GM18909 (cell line): Measurements from ENCODE around the gene BPTF.
"Not testable (repeated sequence)": the region's sequence is repeated elsewhere in the genome, so short reads cannot be mapped to it uniquely, and the experiment has no call there.

Experiments
- ATAC-seq: cut with Tn5 transposase; IDR thresholded peaks from one replicate; pipeline ENCODE4 v1.9.1; 2021; ENCODE audit warnings: mild to moderate bottlenecking; ENCODE audit not compliant: unreplicated experiment, poor library complexity

Gene BPTF

GRCh38 chr17:67996301-67997171, 171.2 kb downstream of the BPTF start, which contains the start of gene C17orf58:
Gene C17orf58, minus strand, starts transcription at chr17:67996469. Its CDS starts 271 bp downstream, at chr17:67996198.
- ATAC-seq, result not testable (repeated sequence)

DNA sequence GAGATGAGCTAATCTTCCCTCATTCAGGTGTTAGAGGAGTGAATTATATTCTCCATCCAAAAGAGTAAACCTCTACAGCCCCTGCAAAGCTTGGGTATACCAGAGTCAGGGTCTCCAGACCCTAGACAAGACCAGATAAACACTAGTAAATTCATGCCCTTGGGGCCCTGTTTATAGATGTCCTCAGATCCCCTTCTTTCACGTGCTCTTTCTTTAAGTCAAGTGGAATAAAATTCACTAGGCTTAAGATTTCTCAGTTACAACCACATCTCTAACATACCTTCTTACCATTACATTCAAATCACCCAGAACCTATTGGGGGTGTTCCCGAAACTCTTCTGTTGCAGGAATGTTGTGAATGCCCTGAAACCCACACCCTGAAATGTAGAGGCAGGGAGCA, 173.2 kb downstream of the BPTF start:
- ATAC-seq, result no peak

DNA sequence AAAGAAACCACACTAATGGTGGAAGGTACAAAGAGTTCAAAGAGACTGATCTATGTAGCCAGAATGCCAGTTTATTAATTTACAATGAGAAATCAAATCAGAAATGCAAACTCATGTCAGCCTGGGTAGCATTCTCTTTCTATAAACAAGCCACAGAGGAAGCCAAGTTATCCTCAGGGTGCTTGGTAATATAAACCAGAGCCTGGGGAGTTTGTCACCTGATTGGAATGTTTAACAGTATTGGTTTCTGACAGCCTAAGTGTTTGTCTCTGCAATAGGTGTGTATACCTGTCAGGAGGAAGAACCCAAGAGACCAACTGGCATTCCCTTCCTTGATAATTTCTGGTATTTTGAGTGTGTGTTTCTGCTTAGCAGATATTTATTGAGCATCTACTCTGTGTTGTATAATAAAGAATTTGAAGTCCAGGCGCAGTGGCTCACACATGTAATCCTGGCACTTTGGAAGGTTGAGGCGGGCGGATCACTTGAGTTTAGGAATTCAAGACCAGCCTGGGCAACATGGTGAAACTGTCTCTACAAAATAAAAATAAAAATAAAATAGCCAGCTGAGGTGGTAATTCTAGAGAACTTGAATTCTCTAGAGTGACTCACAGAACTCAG, 174.1 kb downstream of the BPTF start:
- ATAC-seq, result no peak

DNA sequence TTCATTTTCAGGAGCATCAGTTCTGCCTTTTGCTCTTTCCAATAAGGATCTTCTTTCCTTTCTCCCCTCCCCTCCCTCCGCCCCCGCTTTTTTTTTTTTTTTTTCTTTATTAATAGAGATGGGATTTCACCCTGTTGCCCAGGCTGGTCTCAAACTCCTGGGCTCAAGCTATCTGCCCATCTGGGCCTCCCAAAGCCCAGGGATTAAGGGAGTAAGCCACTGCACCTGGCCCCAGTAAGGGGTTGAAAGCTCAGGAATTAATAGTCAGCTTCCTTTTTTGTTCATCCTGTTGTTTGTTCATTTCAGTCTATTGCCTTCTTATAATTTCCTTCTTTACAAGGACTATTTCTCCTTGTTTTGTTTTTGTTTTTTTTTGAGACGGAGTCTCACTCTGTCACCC, 178.9 kb downstream of the BPTF start:
- no peak for ATAC-seq

DNA sequence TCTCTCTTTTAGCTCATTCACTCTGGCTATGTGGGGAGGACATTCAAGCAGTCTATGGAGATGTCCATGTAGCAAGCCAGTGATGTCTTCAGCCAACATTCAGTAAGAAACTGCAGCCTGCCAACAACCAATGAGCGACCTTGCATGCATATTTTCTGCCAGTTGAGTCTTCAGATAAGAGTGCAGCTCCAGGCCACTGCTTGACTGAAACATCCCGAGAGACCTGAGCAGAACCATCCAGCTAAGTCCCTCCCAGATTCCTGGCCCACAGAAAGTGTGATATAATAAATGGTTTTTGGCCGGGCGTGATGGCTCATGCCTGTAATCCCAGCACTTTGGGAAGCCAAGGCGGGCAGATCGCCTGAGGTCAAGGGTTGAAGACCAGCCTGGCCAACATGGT, 181.5 kb downstream of the BPTF start:
- no peak for ATAC-seq

DNA sequence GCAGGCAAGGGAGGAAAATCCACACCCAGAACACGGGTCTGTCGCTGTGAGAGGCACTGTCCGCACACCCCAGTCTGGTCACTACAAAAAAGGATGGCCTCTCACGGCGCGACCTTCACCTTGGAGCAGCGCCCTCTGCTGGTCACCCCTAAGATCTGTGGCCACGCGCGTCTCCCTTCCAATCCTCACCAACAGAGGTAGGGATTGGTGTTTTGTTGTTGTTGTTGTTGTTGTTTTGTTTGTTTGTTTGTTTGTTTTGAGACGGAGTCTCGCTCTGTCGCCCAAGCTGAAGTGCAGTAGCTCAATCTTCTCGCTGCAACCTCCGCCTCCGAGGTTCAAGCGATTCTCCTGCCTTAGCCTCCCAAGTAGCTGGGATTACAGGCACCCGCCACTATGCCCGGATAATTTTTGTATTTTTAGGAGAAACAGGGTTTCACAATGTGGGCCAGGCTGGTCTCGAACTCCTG, 185.9 kb downstream of the BPTF start:
- ATAC-seq, result peak; percentile 48

GRCh38 chr17:68013385-68013784, 188.1 kb downstream of the BPTF start:
- no peak for ATAC-seq

DNA sequence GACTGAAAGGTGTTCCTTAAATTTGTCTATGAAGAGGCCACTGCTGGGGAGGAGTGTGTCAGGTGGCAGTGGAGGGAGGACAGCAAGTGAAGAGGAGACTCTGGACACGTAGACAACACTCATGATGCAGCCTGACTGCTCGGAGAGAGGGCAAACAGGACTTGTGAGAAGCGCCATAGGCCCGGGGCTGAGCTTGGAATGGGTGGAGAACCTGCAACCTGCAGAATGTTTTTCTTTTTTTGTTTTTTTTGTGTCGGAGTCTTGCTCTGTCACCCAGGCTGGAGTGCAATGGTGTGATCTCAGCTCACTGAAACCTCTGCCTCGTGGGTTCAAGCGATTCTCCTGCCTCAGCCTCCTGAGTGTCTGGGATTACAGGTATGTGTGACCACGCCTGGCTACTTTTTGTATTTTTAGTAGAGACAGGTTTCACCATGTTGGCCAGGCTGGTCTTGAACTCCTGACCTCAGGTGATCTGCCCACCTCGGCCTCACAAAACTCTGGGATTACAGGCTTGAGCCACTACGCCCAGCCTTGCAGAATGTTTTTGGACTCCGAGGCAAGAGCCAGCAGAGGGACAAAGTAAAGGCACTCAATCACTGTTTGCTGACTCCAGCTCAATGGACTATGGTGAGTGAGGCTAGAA, 189.9 kb downstream of the BPTF start:
- no peak for ATAC-seq

- ATAC-seq, result no peak
Observed at GRCh38 chr17:68016838-68017237, 191.5 kb downstream of the BPTF start.

DNA sequence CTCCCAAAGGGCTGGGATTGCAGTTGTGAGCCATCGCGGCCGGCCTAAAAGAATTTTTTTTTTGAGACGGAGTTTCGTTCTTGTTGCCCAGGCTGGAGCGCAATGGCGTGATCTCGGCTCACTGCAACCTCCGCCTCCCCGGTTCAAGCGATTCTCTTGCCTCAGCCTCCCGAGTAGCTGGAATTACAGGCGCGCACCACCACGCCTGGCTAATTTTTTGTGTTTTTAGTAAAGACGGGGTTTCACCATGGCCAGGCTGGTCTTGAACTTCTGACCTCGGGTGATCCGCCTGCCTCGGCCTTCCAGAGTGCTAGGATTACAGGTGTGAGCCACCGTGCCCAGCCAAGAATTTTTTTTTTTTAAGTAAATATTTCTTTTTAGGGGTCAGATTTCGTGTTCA, 193.2 kb downstream of the BPTF start:
- not testable (repeated sequence) for ATAC-seq

GRCh38 chr17:68019336-68019674, 194.0 kb downstream of the BPTF start:
- peak; percentile 1 for ATAC-seq

DNA sequence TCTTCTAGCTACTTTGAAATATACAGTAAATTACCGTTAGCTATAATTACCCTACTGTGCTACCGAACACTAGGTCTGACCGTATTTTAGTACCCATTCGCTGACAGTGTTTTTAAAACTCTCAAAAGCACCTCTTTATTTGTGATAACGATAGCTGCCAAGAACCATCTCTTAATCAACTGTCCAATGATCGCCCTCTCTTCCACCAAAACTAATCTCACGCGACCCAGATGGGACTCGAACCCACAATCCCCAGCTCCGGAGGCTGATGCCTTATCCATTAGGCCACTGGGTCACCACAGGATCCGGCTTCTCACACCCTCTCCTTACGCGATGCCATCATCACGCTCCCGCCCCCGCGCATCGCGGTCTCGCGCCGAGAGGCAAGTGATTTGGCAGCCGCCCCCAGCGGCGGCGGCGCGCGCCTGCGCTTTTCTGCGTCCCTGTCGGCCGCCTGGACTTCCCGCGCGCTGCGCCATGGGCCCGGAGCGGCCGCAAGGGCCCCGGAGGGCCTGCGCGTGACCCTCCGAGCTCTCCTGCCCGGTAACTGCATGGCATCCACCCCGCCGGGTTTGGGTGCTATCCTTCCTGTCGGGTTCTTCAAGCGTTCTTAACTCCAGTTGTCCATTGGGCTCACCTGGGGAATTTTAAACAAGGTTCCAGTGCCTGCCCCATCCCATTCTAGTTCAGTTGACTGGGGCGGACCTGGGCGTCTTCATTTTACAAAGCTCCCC, 194.5 kb downstream of the BPTF start:
- peak; percentile 92 for ATAC-seq

- ATAC-seq, result no peak
Observed at GRCh38 chr17:68020409-68020756, 195.1 kb downstream of the BPTF start.

DNA sequence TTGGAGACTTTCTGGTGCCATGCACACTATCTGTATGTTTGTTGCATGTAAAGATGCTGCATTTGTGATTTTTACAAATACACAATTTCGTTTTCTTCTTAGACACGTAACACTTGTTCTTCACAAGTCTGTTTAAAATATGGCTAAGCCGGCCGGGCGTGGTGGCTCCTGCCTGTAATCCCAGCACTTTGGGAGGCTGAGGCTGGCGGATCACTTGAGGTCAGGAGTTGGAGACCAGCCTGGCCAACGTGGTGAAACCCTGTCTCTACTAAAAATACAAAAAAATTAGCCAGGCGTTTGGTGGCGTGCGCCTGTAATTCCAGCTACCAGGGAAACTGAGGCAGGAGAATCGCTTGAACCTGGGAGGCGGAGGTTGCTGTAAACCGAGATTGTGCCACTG, 195.5 kb downstream of the BPTF start:
- not testable (repeated sequence) for ATAC-seq

- ATAC-seq, result no peak
Observed at GRCh38 chr17:68021963-68022362, 196.7 kb downstream of the BPTF start.

DNA sequence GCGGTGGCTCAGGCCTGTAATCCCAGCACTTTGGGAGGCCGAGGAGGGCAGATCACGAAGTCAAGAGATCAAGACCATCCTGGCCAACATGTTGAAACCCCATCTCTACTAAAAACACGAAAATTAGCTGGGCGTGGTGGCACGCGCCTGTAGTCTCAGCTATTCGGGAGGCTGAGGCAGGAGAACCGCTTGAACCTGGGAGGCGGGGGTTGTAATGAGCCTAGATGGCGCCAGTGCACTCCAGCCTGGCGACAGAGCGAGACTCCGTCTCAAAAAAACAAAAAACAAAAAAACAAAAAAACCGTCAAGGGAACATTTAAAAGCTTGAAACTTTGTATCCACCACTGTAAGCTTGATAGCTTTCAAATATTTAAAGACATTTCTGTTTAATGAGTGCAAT, 197.2 kb downstream of the BPTF start:
- not testable (repeated sequence) for ATAC-seq

DNA sequence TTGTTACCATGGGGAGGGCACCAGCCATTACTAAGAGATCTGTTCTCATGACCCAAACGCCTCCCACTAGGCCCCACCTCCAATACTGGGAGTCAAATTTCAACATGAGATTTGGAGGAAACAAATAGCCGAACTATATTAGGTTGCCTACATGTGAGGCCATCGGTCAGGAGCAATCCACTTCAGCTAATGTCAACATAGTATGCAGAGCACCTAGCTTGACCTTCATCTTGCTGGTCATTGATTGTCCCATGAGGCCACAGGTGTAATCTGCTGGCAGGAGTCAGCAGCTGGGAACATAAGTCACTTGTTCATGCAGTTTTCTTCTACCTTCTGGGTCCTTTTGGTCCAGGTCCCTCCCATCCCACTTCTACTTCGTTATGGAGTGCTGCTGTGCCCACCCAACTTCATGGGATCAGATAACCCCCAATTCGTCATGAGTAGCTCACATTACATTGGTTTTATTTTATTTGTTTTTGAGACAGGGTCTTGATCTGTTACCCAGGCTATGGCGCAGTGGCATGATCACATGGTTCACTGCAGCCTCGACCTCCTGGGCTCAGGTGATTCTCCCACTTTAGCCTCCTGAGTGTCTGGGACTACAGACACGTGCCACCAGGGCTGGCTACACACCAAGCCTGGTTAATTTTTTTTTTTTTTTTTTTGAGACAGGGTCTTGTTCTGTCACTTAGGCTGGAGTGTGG, 204.4 kb downstream of the BPTF start:
- ATAC-seq, result no peak
